ENCODE measurements around the gene PNPLA7.
A peak's percentile ranks its signal among the peaks of the same experiment; 100 is the strongest.
"Not testable (repeated sequence)": the region's sequence is repeated elsewhere in the genome, so short reads cannot be mapped to it uniquely, and the experiment has no call there.

Gene PNPLA7

DNA sequence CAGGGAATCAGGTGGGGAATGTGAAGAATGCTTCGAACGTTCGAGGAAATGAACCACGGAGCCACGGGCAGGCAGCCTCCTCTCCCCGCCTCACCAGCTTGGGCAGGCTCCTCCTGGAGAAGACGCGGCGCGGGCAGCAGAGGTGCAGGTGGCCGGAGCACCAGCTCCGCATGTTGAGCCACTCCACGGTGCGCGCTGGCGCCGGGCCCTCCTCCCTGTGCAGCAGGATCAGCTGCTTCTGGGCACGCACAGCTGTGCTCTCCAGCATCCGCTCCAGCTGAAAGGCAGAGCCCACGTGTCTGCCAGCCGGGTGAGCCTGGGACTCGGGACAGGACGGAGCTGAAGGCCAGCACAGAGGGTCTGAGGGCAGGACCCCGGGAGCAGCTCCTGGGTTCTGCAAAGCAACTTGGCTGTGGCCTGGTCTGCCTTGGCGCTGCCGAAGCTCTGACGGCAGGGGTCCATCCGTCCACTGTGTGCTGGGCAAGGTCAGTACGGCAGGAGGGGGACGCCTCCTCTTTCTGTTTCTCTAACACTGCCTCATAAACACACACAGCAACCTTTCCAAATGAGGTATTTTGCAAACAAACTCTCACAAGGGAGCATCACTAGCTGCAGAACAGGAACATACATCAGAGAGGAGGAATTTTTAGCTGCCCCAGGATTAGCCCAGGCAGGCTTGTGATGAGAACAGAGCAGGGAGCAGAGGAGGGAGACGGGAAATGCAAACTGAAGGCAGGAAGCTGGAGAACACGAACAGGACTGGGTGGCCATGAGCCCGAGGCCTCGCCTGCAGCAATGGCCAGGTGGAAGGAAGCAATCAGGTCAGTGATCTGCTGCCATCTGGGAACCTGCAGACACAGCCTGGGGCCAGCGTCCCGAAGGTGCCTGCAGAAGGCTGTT, 71.0 kb downstream of the PNPLA7 start:
- DNase-seq (ENCODE audit: low spot score): no peak

- no peak for DNase-seq (ENCODE audit: low spot score)
These were observed 71.6 kb downstream of the PNPLA7 start for GRCh38 chr9:137478613-137478961.

DNA sequence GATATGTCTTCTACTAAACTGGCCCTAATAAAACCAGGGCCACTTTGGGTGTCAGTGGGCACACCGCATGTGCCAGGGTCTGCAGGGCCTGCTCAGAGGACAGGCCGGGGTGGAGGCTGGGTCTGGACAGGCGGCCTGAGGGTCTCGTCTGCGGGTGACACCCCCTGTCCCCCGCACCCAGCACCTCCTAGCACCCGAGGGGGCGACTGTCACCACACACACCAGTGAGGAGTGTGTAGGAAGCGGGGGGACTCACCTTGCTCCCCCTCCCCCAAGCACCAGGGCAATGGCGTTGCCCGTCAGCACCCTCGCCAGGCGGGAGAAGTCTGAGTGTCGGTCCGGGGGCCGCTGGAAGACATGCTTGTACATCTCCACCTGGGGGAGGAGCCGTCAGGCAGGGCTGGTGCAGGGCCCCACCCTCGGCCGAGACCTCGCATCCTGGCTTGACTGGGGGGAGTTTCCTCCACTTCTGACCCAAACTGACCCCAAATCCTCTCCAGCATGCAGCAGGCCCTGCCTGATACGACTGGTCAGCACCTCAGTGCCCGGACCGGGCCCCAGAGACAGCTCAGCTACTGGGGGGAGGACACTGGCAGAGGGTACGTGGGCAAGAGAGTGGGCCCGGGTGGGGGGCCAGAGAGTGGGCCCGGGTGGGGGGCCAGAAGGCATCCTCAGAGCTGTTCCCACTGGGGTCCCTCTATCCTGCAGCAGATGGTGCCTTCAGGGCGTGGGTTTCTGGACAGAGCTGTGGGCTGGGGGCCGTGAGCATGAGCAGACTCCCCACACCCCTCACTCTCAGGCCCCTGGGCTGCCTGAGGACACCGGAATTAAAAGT, 72.2 kb downstream of the PNPLA7 start:
- no peak for DNase-seq (ENCODE audit: low spot score)

DNA sequence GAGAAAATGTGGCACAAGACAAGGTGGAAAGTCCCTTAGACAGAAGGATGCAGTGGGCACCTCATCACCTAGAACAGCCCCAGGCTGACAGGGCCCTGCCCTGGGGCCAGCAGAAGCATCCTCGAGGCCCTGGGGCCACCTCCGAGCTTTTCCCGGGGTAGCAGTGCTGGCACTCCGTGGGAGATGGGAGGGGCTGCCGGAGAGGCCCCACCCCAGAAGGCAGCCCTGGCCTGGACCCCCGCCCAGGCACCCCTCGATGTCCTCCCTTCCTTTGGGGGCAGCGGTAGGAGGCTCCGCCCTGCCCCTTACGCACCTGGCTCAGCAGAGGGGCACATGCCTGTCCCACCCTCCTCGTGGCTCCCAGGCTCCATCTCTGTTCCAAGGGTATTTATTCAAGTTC, 73.3 kb downstream of the PNPLA7 start:
- no peak for DNase-seq (ENCODE audit: low spot score)

DNA sequence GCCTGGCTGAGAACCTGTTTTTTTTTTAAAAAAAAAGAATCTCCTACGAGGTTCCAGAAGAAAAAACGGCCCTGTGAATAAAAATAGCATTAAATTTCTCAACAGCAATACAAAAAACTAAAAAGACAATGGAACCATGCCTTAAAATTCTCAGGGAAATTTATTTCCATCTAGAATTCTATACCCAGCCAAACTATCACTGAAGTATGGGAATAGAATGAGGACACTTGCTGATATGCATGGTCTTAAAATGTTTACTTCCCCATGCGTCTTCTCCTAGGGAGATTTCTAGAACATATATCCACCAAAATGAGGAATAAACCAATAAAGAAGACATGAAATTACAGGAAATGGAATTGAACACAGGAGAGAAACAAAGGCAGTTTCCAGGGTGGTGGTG, 74.5 kb downstream of the PNPLA7 start:
- no peak for DNase-seq (ENCODE audit: low spot score)

DNA sequence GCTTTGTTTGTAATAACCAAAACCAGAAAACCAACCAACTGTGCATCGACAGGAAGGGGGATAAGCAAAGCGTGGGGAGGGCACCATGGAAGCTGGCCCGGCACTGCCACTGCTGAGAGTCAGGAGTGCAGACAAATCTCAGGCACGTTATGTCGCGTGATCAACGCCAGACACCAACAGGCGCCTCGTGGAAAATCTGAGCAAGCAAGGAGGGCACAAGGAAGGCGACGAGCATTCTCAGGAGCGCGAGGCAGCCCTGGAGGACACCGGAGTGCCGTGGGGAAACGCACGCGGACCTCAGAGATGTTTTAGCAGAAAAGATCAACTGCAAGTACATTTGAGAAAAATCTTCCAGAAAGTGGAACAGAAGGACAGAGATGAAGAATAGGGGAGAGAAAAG, 75.9 kb downstream of the PNPLA7 start:
- DNase-seq (ENCODE audit: low spot score): no peak

DNA sequence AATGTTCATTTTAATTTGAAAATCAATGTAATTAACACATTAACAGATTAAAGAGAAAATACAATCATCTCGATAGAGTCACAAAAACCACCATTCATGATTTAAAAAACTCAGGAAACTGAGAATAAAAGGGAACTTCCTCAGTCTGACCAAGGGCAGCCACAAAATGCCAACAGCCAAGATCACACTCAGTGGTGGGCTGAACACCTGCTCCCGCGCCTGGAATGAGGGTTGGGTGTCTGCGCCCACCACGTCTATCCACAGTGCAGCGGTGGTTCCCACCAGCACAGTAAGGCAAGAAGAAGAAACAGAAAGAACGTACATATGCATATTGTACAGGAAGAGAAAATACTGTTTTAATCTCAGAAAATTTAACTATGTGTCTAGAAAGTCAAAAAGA, 79.4 kb downstream of the PNPLA7 start:
- DNase-seq (ENCODE audit: low spot score): no peak

GRCh38 chr9:137467896-137468295, 82.3 kb downstream of the PNPLA7 start:
- DNase-seq (ENCODE audit: low spot score): no peak

DNA sequence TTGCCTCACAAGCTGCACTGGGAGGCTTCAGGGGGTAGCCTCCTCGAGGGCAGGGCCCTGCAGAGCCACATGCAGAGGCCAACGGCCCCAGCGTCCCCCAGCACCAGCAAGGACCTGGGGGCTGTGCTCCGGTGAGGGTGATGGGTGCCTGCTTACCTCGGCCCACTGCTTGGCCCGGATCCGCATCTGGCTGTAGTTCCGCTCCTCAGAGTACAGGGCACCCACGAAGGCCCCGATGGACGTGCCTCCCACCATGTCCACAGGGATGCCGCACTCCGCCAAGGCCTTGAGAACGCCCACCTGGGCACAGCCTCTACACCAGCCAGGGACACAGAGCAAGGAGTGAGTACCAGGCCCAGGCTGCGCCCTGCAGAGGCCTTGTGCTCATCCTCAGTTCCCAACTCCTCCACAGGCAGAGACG, 83.0 kb downstream of the PNPLA7 start:
- DNase-seq (ENCODE audit: low spot score): no peak

DNA sequence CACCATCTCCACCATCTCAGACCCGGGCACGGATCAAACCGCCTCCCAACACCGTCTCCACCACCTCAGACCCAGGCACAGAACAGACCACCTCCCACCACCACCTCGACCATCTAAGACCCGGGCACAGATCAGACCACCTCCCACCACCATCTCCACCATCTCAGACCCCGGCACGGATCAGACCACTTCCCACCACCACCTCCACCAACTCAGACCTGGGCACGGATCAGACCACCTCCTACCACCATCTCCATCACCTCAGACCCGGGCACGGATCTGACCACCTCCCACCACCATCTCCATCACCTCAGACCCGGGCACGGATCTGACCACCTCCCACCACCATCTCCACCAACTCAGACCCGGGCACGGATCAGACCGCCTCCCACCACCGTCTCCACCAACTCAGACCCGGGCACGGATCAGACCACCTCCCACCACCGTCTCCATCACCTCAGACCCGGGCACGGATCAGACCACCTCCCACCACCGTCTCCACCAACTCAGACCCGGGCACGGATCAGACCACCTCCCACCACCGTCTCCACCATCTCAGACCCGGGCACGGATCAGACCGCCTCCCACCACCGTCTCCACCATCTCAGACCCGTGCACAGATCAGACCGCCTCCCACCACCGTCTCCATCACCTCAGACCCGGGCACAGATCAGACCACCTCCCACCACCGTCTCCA, 83.7 kb downstream of the PNPLA7 start:
- not testable (repeated sequence) for DNase-seq (ENCODE audit: low spot score)

DNA sequence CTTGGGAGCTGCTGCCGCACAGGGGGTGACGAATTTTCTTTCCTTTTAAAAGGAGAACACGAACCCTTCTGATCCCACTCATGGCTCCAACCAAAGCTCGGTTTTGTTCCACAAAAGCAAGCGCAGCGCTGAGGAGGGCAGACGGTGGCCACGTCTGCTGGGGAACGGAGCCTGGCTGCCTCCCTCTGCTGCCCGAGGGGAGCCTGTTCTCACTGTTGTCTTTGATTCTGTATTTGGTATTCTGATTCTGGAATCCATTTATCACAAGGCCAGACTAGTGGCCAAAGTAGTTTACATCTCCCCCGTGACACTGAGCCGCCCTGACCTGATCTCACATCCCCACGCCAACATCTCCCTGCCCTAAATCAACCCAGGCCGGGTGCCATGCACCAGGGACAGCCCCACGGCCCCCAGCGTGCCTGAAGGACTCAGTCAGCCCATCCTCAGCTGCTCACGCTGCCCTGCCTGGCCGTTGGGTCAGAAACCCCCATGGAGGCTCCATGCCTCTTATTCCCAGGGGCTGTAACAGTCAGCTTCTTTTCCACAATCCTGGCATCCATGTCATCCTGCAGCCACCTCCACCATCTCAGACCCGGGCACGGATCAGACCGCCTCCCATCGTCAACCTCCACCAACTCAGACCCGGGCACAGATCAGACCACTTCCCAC, 84.3 kb downstream of the PNPLA7 start:
- no peak for DNase-seq (ENCODE audit: low spot score)

DNA sequence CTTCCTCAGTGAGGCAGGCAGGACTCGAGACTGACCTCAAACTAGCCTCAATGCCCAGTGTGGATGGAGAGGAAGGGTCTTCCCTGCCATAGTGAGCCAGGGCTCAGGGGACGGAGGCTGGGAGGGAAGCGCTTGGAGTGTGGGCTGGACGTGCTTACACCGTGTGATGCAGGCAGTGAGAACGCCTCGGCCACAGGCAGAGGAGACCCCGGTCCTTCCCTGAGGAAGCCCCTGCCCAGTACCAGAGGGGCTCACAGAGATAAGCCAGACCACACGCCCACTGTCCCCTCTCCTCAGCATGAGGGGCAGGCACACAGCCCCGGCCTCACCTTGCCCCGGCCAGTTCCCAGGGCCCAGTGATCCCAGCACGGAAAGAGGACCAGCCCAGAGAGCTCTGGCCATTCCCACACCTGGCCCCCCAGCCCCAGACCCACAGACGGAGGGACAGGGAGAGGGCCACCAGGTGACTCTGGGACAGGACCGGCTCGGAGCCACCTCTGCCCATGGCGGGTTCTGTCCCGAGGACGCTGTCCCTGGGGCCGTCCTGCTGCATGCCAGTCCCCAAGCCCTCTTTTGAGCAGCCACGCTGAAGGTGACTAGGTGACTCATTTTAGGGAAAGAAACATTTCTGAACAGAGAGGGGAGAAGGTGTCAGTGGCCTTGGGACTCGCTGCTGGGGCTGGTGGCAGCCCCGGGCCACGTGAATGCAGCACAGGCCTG, 85.0 kb downstream of the PNPLA7 start:
- peak; percentile 41 for DNase-seq (ENCODE audit: low spot score)

DNA sequence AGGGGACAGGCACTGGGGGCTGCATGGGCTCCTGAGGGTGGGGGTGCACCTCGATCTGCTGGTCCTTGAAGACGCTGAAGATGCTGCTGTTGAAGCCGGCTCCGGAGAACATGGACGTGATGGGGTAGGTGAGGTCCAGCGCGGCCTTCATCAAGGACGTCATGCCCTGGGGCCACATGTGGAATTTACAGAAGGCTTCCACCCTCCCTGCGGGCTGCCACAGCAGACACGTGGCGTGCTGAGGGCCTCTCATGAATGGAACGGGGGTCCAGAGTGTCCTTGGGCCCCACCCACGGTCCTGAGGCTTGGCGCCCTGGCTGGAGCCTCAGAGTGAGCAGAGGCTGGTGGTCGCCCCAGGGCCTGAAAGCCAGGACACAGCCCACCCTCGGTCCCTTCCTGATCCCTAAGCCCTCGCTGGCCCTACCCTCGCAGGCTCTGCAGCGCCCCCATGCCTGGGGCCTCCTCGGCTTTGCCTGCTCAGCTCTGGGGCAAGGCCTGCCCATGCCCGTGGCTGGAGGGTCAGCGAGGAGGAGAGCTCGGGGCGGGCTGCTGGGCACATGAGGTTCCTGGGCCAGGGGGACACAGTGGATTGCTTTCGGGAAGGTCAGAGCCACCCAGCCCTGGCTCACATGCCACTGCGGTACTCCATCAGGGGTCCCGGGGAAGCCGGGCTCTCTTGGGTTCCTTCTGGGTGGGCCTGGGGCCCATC, 85.8 kb downstream of the PNPLA7 start:
- DNase-seq (ENCODE audit: low spot score): peak; percentile 43

- no peak for DNase-seq (ENCODE audit: low spot score)
These were observed 86.3 kb downstream of the PNPLA7 start for GRCh38 chr9:137463931-137464290.

DNA sequence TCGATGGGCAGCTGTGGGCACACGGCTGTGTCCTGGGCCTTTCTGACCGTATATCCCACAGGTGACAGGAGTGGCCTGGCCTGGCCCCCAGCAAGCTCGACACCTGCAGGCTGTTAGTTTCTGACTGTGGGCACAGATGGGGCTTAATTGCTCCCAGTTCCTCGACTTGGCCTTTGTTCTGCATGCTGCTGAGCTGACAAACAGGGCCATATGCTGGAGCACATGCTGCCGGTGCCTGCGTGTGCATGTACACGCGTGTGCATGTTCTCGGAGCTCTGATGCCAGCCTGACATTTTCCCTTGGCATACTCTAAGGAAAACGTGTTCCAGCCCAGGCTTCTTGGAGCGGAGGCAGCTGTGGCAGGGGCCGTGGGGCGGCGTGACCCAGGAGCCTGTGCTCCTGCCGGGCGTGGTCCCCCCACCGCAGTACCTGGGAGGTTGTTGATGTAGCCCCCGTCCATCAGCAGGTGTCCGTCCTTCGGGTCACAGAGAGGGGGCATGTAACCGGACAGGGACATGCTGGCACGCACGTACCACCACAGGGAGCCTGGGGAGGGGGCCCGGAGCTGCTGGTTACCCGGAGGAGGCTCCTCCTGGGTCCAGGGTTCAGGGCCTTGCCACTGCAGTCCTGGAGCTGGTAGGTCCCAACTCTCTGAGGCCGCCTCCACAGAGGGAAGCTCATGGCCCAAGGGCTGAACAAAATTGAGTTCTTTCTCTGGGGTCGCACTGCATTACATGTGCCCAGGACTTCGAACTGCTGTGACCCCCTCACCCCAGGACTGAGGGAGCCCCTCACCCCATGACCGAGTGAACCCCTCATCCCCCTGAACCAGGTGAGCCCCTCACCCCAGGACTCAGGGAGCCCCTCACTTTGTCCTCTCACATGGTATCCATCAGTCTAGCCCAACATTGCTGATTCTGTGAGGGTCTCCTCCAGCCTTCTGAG, 86.9 kb downstream of the PNPLA7 start:
- no peak for DNase-seq (ENCODE audit: low spot score)

GRCh38 chr9:137462396-137462985, 87.7 kb downstream of the PNPLA7 start:
- DNase-seq (ENCODE audit: low spot score): no peak

GRCh38 chr9:137461663-137462395, 88.4 kb downstream of the PNPLA7 start:
- peak; percentile 88 for DNase-seq (ENCODE audit: low spot score)

- DNase-seq (ENCODE audit: low spot score): no peak
These were observed 88.9 kb downstream of the PNPLA7 start for GRCh38 chr9:137461316-137461662.
